Activated CD4-positive, CD25-positive, alpha-beta regulatory T cell treated with anti-CD3 and anti-CD28 coated beads, Interleukin-2, amount 50 U/mL, for 24 hours (primary cell): ENCODE measurements around the gene STIP1.

ENCODE experiments used
- ATAC-seq, 2 donors: fragments of 150-1000 bp; cut with Tn5 transposase; one replicate each; pipeline ENCODE4 v1.10.0; 2021; ENCODE audit warnings: mild to moderate bottlenecking in 1 of 2, moderate library complexity in 1 of 2

Gene STIP1

GRCh38 chr11:64185693-64186491, at the start of gene STIP1:
Gene STIP1, plus strand, starts transcription at chr11:64186171. Its CDS starts 91 bp downstream, at chr11:64186262.
- peak; percentile 88 to 90 for ATAC-seq

- ATAC-seq = no peak
Measured at GRCh38 chr11:64136765-64137441, 49.1 kb upstream of the STIP1 start.

- ATAC-seq = no peak
Measured at GRCh38 chr11:64138398-64138797, 47.6 kb upstream of the STIP1 start.

- no peak for ATAC-seq
Measured at GRCh38 chr11:64139049-64139448, 46.9 kb upstream of the STIP1 start.

- ATAC-seq = no peak
Measured at GRCh38 chr11:64140082-64140481, 45.9 kb upstream of the STIP1 start.

- no peak for ATAC-seq
Measured at GRCh38 chr11:64141081-64141783, 44.7 kb upstream of the STIP1 start.

- ATAC-seq = no peak
Measured at GRCh38 chr11:64144587-64145472, 41.1 kb upstream of the STIP1 start.

GRCh38 chr11:64146036-64146955, 39.7 kb upstream of the STIP1 start:
- peak; percentile 60 to 73 for ATAC-seq

- peak; percentile 55 to 73 for ATAC-seq
Measured at GRCh38 chr11:64148226-64148916, 37.6 kb upstream of the STIP1 start.

- no peak for ATAC-seq
Measured at GRCh38 chr11:64148917-64149617, 36.9 kb upstream of the STIP1 start.

GRCh38 chr11:64150051-64150450, 35.9 kb upstream of the STIP1 start:
- no peak for ATAC-seq

GRCh38 chr11:64150481-64151239, 35.3 kb upstream of the STIP1 start:
- no peak for ATAC-seq

GRCh38 chr11:64151337-64151736, 34.6 kb upstream of the STIP1 start:
- no peak for ATAC-seq

- peak; percentile 90 to 92 for ATAC-seq
Measured at GRCh38 chr11:64152841-64153691, 32.9 kb upstream of the STIP1 start.

- ATAC-seq = no peak
Measured at GRCh38 chr11:64153812-64154211, 32.2 kb upstream of the STIP1 start.

GRCh38 chr11:64156235-64157011, 29.5 kb upstream of the STIP1 start:
- no peak for ATAC-seq

GRCh38 chr11:64157631-64158394, 28.2 kb upstream of the STIP1 start:
- no peak for ATAC-seq
